Spinal cord (tissue), 4 donors: ENCODE results near the gene MAGED4B. TPM values are rescaled to one million over a fixed set of nuclear protein-coding genes. Genes with fewer than 3 reads are reported as not detected.

ENCODE experiments used
- polyA plus RNA-seq, 2 donors: library from polyadenylated mRNA; unstranded; fragments of 120-200 nt; gene quantifications; one replicate each; pipeline ENCODE4 v1.2.1, GENCODE V29; 2013; ENCODE audit not compliant: insufficient read length in 2 of 2
- small RNA-seq: library from RNA; depleted of rRNA; stranded (forward); fragments of <200 nt; gene quantifications from one replicate; pipeline ENCODE3, GENCODE V24; 2014; ENCODE audit warnings: low replicate concordance
- total RNA-seq, 2 donors: library from RNA; depleted of rRNA in 1 of 2; stranded (reverse); fragments of 120-200 nt in 1 of 2; fragments of >200 nt in 1 of 2; gene quantifications; one replicate each; pipeline versions ENCODE4 v1.2.3 to v1.2.4, GENCODE V29; 2013 to 2014

Gene MAGED4B
- total and polyA plus RNA-seq, 4 donors: 66.7 to 294 (median 198) TPM

Small RNA genes lying within 50 kb of the gene (small RNA-seq; reads per million reads assigned to genes)
- gene SNORA11E: not detected

Other genes with a start within 250 kb of the MAGED4B start
- 100 to 1,000 TPM; 185 to 213 TPM for gene MAGED1, start 175.6 kb downstream of the MAGED4B start, total RNA-seq
- 100 to 1,000 TPM; 607 to 639 TPM for gene MAGED1, start 175.6 kb downstream of the MAGED4B start, polyA plus RNA-seq
- 10 to 100 TPM; 39.7 to 55.2 TPM for gene MAGED4, start 115.7 kb upstream of the MAGED4B start, total RNA-seq
- gene MAGED4, start 115.7 kb upstream of the MAGED4B start, polyA plus RNA-seq: 100 to 1,000 TPM; 231 to 268 TPM